ENCODE results near the gene SCNN1A. TPM values are rescaled to one million over a fixed set of nuclear protein-coding genes. Genes with fewer than 3 reads are reported as not detected.

SCNN1A gene
- total and polyA plus RNA-seq, 2 donors (not counting 3 experiments of a cell fraction or from before 2014, with no cell fraction given), result 0.12 to 0.18 TPM

DNA sequence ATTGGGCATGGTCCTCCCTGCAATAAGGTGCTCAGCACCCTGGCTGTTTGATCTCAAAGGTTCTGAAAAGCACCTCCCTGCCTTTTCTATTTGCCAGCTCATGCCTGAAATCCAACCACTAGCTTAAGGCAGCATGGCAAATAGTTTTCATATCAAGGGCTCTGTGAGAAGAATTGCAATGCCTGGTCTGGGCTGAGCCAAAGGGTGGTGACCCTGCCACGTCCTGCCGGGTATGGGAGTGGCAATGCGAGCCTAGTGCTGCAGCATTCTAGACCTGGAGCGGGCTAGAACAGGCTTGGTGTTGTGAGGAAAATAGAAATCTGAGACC is 2.3 kb upstream of the SCNN1A start:
- H3K4me2 ChIP-seq (ENCODE audit: insufficient read depth, low read length), result no peak overlapping the region
- no peak overlapping the region for H3K27ac ChIP-seq (ENCODE audit: insufficient read depth, low read depth, low read length)
- no peak for DNase-seq (ENCODE audit: low read depth, low spot score)
- CTCF ChIA-PET, result no interaction called here
- H3K36me3 ChIP-seq (ENCODE audit: control insufficient read depth in 2 of 2, extremely low read depth in 1 of 2, insufficient read depth in 2 of 2, low read length in 2 of 2), result no peaks in the 10 kb centered on the region
- H3K79me2 ChIP-seq (ENCODE audit: control insufficient read depth, insufficient read depth, low read length), result no peaks in the 10 kb centered on the region
- H3K27me3 ChIP-seq (ENCODE audit: control insufficient read depth in 2 of 2, insufficient read depth in 2 of 2, low read length in 2 of 2), result no peaks in the 10 kb centered on the region
- no TSS peak for BruUV-seq (replicated peaks)
- dilution Hi-C loops (cut with MboI; ENCODE audit: extremely low pct_ligation_motif_present, low sequenced_read_pairs), result no loop called here
- no peak overlapping the region for H2AFZ ChIP-seq (ENCODE audit: low read depth, low read length)
- H3K4me1 ChIP-seq (ENCODE audit: control insufficient read depth, extremely low read depth, insufficient read depth, low read length), result peaks cover 9% of the 10 kb centered on the region
- FAIRE-seq, result peak; percentile 43
- H3K9me1 ChIP-seq (replicated peaks; ENCODE audit: control insufficient read depth, extremely low read depth, insufficient read depth, low read length), result no peaks in the 10 kb centered on the region
- no peak overlapping the region for H3K4me3 ChIP-seq (replicated peaks in 1 of 3; ENCODE audit: insufficient read depth in 1 of 3, low read depth in 1 of 3, low read length in 3 of 3)
- TF ChIP-seq EZH2 (IDR thresholded peaks at IDR 0.05; ENCODE audit: borderline replicate concordance, low read depth, low read length, severe bottlenecking) (no peak), GATA2 (IDR thresholded peaks at IDR 0.05; ENCODE audit: insufficient read depth, insufficient read length, low read depth, low read length) (no peak), FOS (IDR thresholded peaks at IDR 0.05; ENCODE audit: borderline replicate concordance, insufficient read depth, low read length) (no peak), POLR2AphosphoS5 (IDR thresholded peaks at IDR 0.05; ENCODE audit: insufficient read depth, low read depth, low read length) (no peak), JUN (IDR thresholded peaks at IDR 0.05; ENCODE audit: borderline replicate concordance, insufficient read depth, insufficient read length, low read depth) (no peak), MYC (IDR thresholded peaks at IDR 0.05; ENCODE audit: low read depth, low read length) (no peak), POLR2A (IDR thresholded peaks at IDR 0.05; ENCODE audit: low read depth, low read length) (no peak), MAX (IDR thresholded peaks at IDR 0.05; ENCODE audit: insufficient read depth, insufficient read length) (no peak)
- TF ChIP-seq, protein P1, sequence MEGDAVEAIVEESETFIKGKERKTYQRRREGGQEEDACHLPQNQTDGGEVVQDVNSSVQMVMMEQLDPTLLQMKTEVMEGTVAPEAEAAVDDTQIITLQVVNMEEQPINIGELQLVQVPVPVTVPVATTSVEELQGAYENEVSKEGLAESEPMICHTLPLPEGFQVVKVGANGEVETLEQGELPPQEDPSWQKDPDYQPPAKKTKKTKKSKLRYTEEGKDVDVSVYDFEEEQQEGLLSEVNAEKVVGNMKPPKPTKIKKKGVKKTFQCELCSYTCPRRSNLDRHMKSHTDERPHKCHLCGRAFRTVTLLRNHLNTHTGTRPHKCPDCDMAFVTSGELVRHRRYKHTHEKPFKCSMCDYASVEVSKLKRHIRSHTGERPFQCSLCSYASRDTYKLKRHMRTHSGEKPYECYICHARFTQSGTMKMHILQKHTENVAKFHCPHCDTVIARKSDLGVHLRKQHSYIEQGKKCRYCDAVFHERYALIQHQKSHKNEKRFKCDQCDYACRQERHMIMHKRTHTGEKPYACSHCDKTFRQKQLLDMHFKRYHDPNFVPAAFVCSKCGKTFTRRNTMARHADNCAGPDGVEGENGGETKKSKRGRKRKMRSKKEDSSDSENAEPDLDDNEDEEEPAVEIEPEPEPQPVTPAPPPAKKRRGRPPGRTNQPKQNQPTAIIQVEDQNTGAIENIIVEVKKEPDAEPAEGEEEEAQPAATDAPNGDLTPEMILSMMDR (IDR thresholded peaks at IDR 0.05; ENCODE audit: extremely low read depth in 1 of 2, insufficient read depth in 1 of 2, low read depth in 1 of 2, low read length in 2 of 2), result no peak
- POLR2A ChIA-PET, result no interaction called here
- no peaks in the 10 kb centered on the region for H4K20me1 ChIP-seq (replicated peaks; ENCODE audit: control insufficient read depth, extremely low read depth, insufficient read depth, low read length)
- H3K9ac ChIP-seq (replicated peaks; ENCODE audit: extremely low read depth, insufficient read depth, low read length), result no peak overlapping the region
- no peaks in the 10 kb centered on the region for H3K9me3 ChIP-seq (replicated peaks; ENCODE audit: control insufficient read depth, insufficient read depth, low read length)
- intact Hi-C loops (cut with micrococcal nuclease), result no loop called here
